ENCODE measurements around the gene CAMTA1. TPM values are rescaled to one million over a fixed set of nuclear protein-coding genes. Genes with fewer than 3 reads are reported as not detected.

Gene CAMTA1
- total and polyA plus RNA-seq, 9 of the 15 experiments (the other 6 are each of a cell fraction or from before 2014, with no cell fraction given), result 43.9 to 161 (median 65.9) TPM

- POLR2A ChIA-PET, result interaction anchor here (0.6 to 1.8 kb wide), 3 partner anchors 10 to 509 kb away, joined by 3 to 8 read pairs (median 4); no protein-coding TSS in a partner anchor
- no TSS peak for BruUV-seq (replicated peaks)
Observed at GRCh38 chr1:6955357-6956094, 170.3 kb downstream of the CAMTA1 start.

More at GRCh38 chr1:6955357-6956094, 170.3 kb downstream of the CAMTA1 start:
- CTCF ChIA-PET (ENCODE audit: low intra/inter-chr PET ratio), result no interaction called here
- H3K36me3 ChIP-seq (ENCODE audit: control insufficient read depth, insufficient read depth, low read length), result no peaks in the 10 kb centered on the region
- TF ChIP-seq NFIC (IDR thresholded peaks at IDR 0.05) (no peak), RBM25 (IDR thresholded peaks at IDR 0.05; ENCODE audit: low read depth, low read length, severe bottlenecking) (no peak), BRCA1 (IDR thresholded peaks at IDR 0.05) (no peak), BRCA1 (CRISPR knock-in tag; IDR thresholded peaks at IDR 0.05) (no peak), CBX5 (IDR thresholded peaks at IDR 0.05; ENCODE audit: borderline replicate concordance, low read depth) (no peak), RBM17 (IDR thresholded peaks at IDR 0.05; ENCODE audit: borderline replicate concordance, low read depth, low read length) (no peak), SRF (CRISPR knock-in tag; IDR thresholded peaks at IDR 0.05) (no peak), RBM14 (IDR thresholded peaks at IDR 0.05; ENCODE audit: borderline replicate concordance, insufficient read depth, low read depth, low read length) (no peak), ELF4 (CRISPR knock-in tag; IDR thresholded peaks at IDR 0.05) (no peak), NCOA6 (IDR thresholded peaks at IDR 0.05) (no peak), MAX (CRISPR knock-in tag; IDR thresholded peaks at IDR 0.05) (no peak), PHF8 (IDR thresholded peaks at IDR 0.05; ENCODE audit: borderline replicate concordance, low read length) (no peak), RBM22 (IDR thresholded peaks at IDR 0.05; ENCODE audit: low read depth, low read length, poor library complexity, severe bottlenecking) (no peak), RBM15 (IDR thresholded peaks at IDR 0.05; ENCODE audit: insufficient read depth, low read length) (no peak), THRA (IDR thresholded peaks at IDR 0.05) (no peak), MCM5 (IDR thresholded peaks at IDR 0.05; ENCODE audit: low read depth) (no peak), E4F1 (CRISPR knock-in tag; IDR thresholded peaks at IDR 0.05; ENCODE audit: borderline replicate concordance) (no peak), SMARCA5 (IDR thresholded peaks at IDR 0.05) (no peak)
- no peak overlapping the region for H3K4me2 ChIP-seq (ENCODE audit: insufficient read depth, low read length)
- no peaks in the 10 kb centered on the region for H3K79me2 ChIP-seq (ENCODE audit: control insufficient read depth, insufficient read depth, low read length)
- in situ Hi-C loops (cut with MboI), result no loop called here
- intact Hi-C loops (cut with micrococcal nuclease), result no loop called here
- no peak for FAIRE-seq
- no peaks in the 10 kb centered on the region for H3K9me3 ChIP-seq (replicated peaks; ENCODE audit: control insufficient read depth, insufficient read depth, low read depth, low read length)
- ATAC-seq, result no peak
- peaks cover 18% of the 10 kb centered on the region for H4K20me1 ChIP-seq (replicated peaks; ENCODE audit: control insufficient read depth, insufficient read depth, low read length)
- peaks cover 50 to 87% of the 10 kb centered on the region in 2 experiments for H3K27me3 ChIP-seq (ENCODE audit: control insufficient read depth in 2 of 2, insufficient read depth in 2 of 2, low read length in 2 of 2)
- peaks cover 0 to 3% of the 10 kb centered on the region in 2 experiments; a peak in 3 of 5 replicates for H3K4me1 ChIP-seq (replicated peaks in 1 of 2; ENCODE audit: control insufficient read depth in 2 of 2, insufficient read depth in 2 of 2, low read length in 2 of 2)
- H3K9ac ChIP-seq (ENCODE audit: insufficient read depth in 1 of 2, low read depth in 2 of 2, low read length in 2 of 2), result no peak overlapping the region
- H2AFZ ChIP-seq (ENCODE audit: low read depth, low read length), result no peak overlapping the region
- H3K4me3 ChIP-seq, result no peak overlapping the region
- H3K9me1 ChIP-seq (ENCODE audit: control insufficient read depth, insufficient read depth, low read length), result no peaks in the 10 kb centered on the region
- WGBS (ENCODE audit: insufficient coverage, low coverage, missing lambda C conversion rate), result 9% methylated on average over 16 of the region's 16 CpGs
- DNase-seq (ENCODE audit: extremely low read depth in 1 of 4, low spot score in 3 of 4), result no peak
- H3K27ac ChIP-seq (ENCODE audit: extremely low read depth, low read depth, low read length), result no peak overlapping the region
